Neural progenitor cell (in vitro differentiated cells): Measurements from ENCODE around the gene CCDC70. TPM values are rescaled to one million over a fixed set of nuclear protein-coding genes. Genes with fewer than 3 reads are reported as not detected.
A peak's percentile ranks its signal among the peaks of the same experiment; 100 is the strongest.

Experiments
- DNase-seq: peaks from one replicate; pipeline ENCODE4 v3.0.0-alpha.2; 2016; ENCODE audit warnings: low spot score
- H2AFZ ChIP-seq: fragments of 200-600 bp; sonication (generic); replicated peaks from 2 replicates; pipeline ENCODE4 v1.6.1; 2016; ENCODE audit warnings: antibody characterized with exemption
- H3F3A ChIP-seq: fragments of 200-600 bp; sonication (generic); 2 replicates; pipeline ENCODE4 v1.6.1; 2016; ENCODE audit warnings: antibody characterized with exemption, low read depth
- H3K27ac ChIP-seq: fragments of 200-600 bp; sonication (generic); 2 replicates; pipeline ENCODE4 v1.5.1; 2016; ENCODE audit warnings: mild to moderate bottlenecking
- H3K27me3 ChIP-seq: fragments of 200-600 bp; sonication (generic); 2 replicates; pipeline ENCODE4 v1.6.1; 2016; ENCODE audit warnings: mild to moderate bottlenecking, moderate library complexity
- H3K36me3 ChIP-seq: fragments of 200-600 bp; sonication (generic); 2 replicates; pipeline ENCODE4 v1.5.1; 2016
- H3K4me1 ChIP-seq: fragments of 200-600 bp; sonication (generic); 2 replicates; pipeline ENCODE4 v1.6.1; 2016; ENCODE audit warnings: mixed run types
- H3K4me2 ChIP-seq: fragments of 200-600 bp; sonication (generic); 2 replicates; pipeline ENCODE4 v1.6.1; 2016
- H3K4me3 ChIP-seq: fragments of 200-600 bp; sonication (generic); 2 replicates; pipeline ENCODE4 v1.5.1; 2016
- H3K79me2 ChIP-seq: fragments of 200-600 bp; sonication (generic); 2 replicates; pipeline ENCODE4 v1.6.1; 2016; ENCODE audit warnings: low read depth
- H3K9ac ChIP-seq: fragments of 200-600 bp; sonication (generic); 2 replicates; pipeline ENCODE4 v1.6.1; 2016
- H3K9me3 ChIP-seq: fragments of 200-600 bp; sonication (generic); 2 replicates; pipeline ENCODE4 v1.5.1; 2016; ENCODE audit warnings: low read depth
- H4K20me1 ChIP-seq: fragments of 200-600 bp; sonication (generic); 2 replicates; pipeline ENCODE4 v1.6.1; 2016; ENCODE audit warnings: low read depth
- H3K27ac Mint-ChIP-seq: 3 replicates; pipeline ENCODE4 v1.8.0; 2021; ENCODE audit warnings: mixed read lengths
- H3K27me3 Mint-ChIP-seq: 2 replicates; pipeline ENCODE4 v1.8.0; 2022; ENCODE audit warnings: low read depth, mild to moderate bottlenecking, inconsistent platforms, moderate library complexity, mixed read lengths; ENCODE audit not compliant: insufficient read depth
- H3K36me3 Mint-ChIP-seq: 3 replicates; pipeline ENCODE4 v1.8.0; 2021; ENCODE audit warnings: mixed read lengths
- H3K4me1 Mint-ChIP-seq: 3 replicates; pipeline ENCODE4 v1.8.0; 2021; ENCODE audit warnings: mixed read lengths
- H3K4me3 Mint-ChIP-seq: 3 replicates; pipeline ENCODE4 v1.8.0; 2021; ENCODE audit warnings: mild to moderate bottlenecking, moderate library complexity, mixed read lengths
- H3K9me3 Mint-ChIP-seq: 3 replicates; pipeline ENCODE4 v1.8.0; 2020; ENCODE audit warnings: mixed read lengths
- EZH2 ChIP-seq: fragments of 200-600 bp; sonication (generic); IDR thresholded peaks from 2 replicates; pipeline ENCODE4 v1.6.1; 2017; ENCODE audit warnings: antibody characterized with exemption, mild to moderate bottlenecking, moderate library complexity
- EZH2phosphoT487 ChIP-seq: fragments of 200-600 bp; sonication (generic); IDR thresholded peaks from 2 replicates; pipeline ENCODE4 v1.6.1; 2017; ENCODE audit warnings: antibody characterized with exemption
- total RNA-seq: library from RNA; depleted of rRNA; stranded (reverse); fragments of >200 nt; gene quantifications from 2 replicates; pipeline ENCODE4 v1.2.3, GENCODE V29; 2015; ENCODE audit warnings: low replicate concordance
- TF ChIP-seq, protein P1 (sequence below): fragments of 200-600 bp; sonication (generic); IDR thresholded peaks from 2 replicates; pipeline ENCODE4 v1.5.1; 2017; ENCODE audit warnings: antibody characterized with exemption, mild to moderate bottlenecking

CCDC70 gene
- total RNA-seq, 1 donor from 2014 or later, result not detected

DNA sequence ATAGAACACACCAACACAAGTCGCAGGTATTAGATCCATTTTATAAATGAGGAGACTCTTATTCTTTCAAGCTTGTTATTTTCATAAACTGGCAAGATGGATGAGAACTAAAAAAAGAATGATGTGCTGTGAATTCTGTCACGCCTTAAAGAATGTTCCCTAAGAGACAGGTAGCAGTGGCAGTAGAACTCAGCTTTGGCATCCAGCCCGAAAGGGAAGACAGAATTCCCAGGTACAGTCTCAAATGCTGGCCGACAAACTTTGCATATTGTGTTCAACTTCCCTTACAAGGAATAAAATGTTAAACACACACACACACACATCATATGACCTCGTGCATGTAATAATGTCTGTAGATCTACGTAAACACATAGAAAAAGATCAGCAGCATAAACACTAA, 20.0 kb upstream of the CCDC70 start:
- DNase-seq, result no peak
- H3K27me3 ChIP-seq, result no peaks in the 10 kb centered on the region
- TF ChIP-seq EZH2 (no peak), EZH2phosphoT487 (no peak)
- TF ChIP-seq, protein P1, sequence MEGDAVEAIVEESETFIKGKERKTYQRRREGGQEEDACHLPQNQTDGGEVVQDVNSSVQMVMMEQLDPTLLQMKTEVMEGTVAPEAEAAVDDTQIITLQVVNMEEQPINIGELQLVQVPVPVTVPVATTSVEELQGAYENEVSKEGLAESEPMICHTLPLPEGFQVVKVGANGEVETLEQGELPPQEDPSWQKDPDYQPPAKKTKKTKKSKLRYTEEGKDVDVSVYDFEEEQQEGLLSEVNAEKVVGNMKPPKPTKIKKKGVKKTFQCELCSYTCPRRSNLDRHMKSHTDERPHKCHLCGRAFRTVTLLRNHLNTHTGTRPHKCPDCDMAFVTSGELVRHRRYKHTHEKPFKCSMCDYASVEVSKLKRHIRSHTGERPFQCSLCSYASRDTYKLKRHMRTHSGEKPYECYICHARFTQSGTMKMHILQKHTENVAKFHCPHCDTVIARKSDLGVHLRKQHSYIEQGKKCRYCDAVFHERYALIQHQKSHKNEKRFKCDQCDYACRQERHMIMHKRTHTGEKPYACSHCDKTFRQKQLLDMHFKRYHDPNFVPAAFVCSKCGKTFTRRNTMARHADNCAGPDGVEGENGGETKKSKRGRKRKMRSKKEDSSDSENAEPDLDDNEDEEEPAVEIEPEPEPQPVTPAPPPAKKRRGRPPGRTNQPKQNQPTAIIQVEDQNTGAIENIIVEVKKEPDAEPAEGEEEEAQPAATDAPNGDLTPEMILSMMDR, result no peak

DNA sequence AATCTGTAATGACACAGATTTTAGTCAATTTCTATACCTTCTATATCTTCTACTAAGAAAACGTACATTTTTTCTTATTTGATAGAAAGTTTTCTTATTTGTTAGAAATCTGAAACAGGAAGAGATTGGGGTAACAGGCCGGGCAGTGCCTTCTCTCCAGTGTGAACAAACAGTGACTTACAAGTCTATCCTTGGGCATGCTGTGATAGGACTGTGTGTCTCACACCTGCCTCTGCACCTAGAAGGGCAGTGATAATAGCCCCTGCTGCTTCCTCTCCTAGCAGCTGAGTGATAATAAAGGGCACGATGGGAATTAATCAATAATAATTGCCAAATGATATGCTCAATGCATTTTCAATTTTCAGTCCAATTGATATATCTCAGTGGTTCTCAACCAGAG, 18.2 kb upstream of the CCDC70 start:
- Histone ChIP-seq H3K4me3 (no peak overlapping the region), H3F3A (no peaks in the 10 kb centered on the region), H2AFZ (no peak overlapping the region), H3K79me2 (no peaks in the 10 kb centered on the region), H3K4me2 (no peak overlapping the region), H3K27me3 (no peaks in the 10 kb centered on the region), H3K9me3 (no peaks in the 10 kb centered on the region), H3K36me3 (no peaks in the 10 kb centered on the region), H3K9ac (no peak overlapping the region), H3K4me1 (peaks cover 6% of the 10 kb centered on the region), H3K27ac (no peak overlapping the region), H4K20me1 (no peaks in the 10 kb centered on the region)
- peaks cover 8% of the 10 kb centered on the region for H3K9me3 Mint-ChIP-seq
- no peak for DNase-seq
- no peak for TF ChIP-seq EZH2phosphoT487
- no peak for TF ChIP-seq EZH2
- TF ChIP-seq, protein P1, result no peak
- H3K27ac Mint-ChIP-seq, result no peak overlapping the region
- no peaks in the 10 kb centered on the region for H3K36me3 Mint-ChIP-seq
- peaks cover 6% of the 10 kb centered on the region for H3K4me1 Mint-ChIP-seq
- H3K27me3 Mint-ChIP-seq, result no peaks in the 10 kb centered on the region
- no peak overlapping the region for H3K4me3 Mint-ChIP-seq

More for the DNA sequence above, 20.0 kb upstream of the CCDC70 start:
- H2AFZ ChIP-seq, result no peak overlapping the region
- peaks cover 13% of the 10 kb centered on the region for H3K4me1 Mint-ChIP-seq
- no peaks in the 10 kb centered on the region for H3K9me3 ChIP-seq
- H3K79me2 ChIP-seq, result no peaks in the 10 kb centered on the region
- no peak overlapping the region for H3K27ac Mint-ChIP-seq
- H3K4me1 ChIP-seq, result peaks cover 6% of the 10 kb centered on the region
- H3K36me3 ChIP-seq, result no peaks in the 10 kb centered on the region
- no peaks in the 10 kb centered on the region for H3K9me3 Mint-ChIP-seq
- peaks cover 2% of the 10 kb centered on the region for H3K27me3 Mint-ChIP-seq
- H3K4me2 ChIP-seq, result no peak overlapping the region
- no peak overlapping the region for H3K27ac ChIP-seq
- no peak overlapping the region for H3K9ac ChIP-seq
- no peaks in the 10 kb centered on the region for H4K20me1 ChIP-seq
- no peaks in the 10 kb centered on the region for H3F3A ChIP-seq
- H3K4me3 Mint-ChIP-seq, result no peak overlapping the region
- no peaks in the 10 kb centered on the region for H3K36me3 Mint-ChIP-seq
- H3K4me3 ChIP-seq, result no peak overlapping the region

DNA sequence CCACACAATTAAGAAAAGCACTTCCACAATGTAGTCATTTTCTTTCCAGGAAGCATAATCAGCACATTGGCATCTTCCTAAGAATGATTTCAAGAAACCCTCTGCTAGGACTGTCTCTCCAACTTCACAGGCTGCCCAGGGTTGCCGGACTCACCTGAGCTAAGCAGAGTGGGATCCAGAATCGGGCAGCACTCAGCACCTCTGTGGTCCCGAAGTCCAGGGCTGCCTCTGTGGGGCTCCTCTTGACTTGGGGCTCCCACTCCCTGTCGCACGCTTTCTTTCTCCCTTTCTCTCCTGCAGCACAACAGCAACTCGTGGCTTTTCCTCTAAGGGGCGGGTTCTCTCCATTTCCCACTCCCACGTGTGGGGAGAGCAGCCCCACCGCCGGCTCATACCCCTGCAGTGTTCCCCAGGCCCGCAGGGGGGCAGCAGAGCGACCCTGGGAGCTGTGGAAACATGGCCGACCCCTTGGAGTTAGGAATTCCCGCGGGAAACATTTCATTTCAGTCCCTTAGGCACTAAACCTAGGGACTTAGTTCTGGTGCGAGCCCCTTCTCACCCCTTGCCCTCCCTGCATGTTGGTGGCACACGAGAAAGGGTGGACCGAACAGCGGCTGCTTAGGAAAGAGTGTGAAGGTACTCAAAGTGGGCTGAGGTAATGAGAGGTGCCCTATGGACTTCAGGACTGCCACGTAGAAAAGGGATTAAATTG, 16.8 kb upstream of the CCDC70 start, which contains the start of gene TMEM272:
Gene TMEM272, minus strand, starts transcription at position 316 of the 712 bp plus-strand sequence. CDS start 6,647 bp downstream, outside the sequence.
- Mint-ChIP-seq H3K36me3 (no peaks in the 10 kb centered on the region), H3K4me1 (peaks cover 6% of the 10 kb centered on the region), H3K27me3 (no peaks in the 10 kb centered on the region), H3K9me3 (peaks cover 8% of the 10 kb centered on the region), H3K27ac (peak within 1 kb of the TSS; percentile 51), H3K4me3 (no peak within 1 kb of the TSS)
- Histone ChIP-seq H3K36me3 (no peaks in the 10 kb centered on the region), H3K4me1 (peaks cover 6% of the 10 kb centered on the region), H3K79me2 (no peaks in the 10 kb centered on the region), H3K27me3 (no peaks in the 10 kb centered on the region), H4K20me1 (no peaks in the 10 kb centered on the region), H3K27ac (no peak within 1 kb of the TSS), H3K9me3 (no peaks in the 10 kb centered on the region), H2AFZ (peak within 1 kb of the TSS; percentile 99), H3K4me3 (no peak within 1 kb of the TSS), H3F3A (no peaks in the 10 kb centered on the region), H3K4me2 (no peak within 1 kb of the TSS), H3K9ac (no peak within 1 kb of the TSS)
- peak; percentile 70 for DNase-seq
- TF ChIP-seq, protein P1, result peak; percentile 92
- no peak for TF ChIP-seq EZH2phosphoT487
